ENCODE results near the gene STRN4.
"Not testable (repeated sequence)": the region's sequence is repeated elsewhere in the genome, so short reads cannot be mapped to it uniquely, and the experiment has no call there.

The STRN4 gene

DNA sequence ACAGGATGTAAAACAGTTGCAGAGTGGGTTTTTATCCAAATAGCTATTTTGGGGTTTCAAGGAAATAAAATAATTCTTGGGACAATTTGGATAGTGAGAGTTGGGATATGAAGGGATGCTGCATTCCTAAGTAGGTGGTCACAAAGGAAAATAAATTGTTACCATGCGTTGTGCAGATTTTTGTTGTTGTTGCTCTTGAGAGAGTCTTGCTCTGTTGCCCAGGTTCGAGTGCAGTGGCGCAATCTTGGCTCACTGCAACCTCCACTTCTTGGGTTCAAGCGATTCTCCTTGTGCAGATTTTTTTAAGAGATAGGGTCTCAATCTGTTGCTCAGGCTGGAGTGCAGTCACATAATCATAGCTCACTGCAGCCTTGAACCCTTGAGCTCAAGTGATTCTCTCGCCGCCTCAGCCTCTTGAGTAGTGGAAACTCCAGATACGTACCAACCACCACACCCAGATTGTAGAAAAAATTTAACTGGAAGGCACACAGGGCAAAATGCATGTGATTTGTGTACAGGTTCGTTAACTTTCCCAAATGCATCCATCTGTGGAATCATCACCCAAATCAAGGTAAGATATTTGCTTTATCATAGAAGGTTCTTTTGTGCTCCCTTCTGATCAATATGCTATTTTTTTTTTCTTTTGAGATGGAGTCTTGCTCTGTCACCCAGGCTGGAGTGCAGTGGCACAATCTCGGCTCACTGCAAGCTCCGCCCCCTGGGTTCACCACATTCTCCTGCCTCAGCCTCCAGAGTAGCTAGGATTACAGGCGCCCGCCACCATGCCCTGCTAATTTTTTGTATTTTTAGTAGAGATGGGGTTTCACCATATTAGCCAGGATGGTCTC is 26.1 kb upstream of the STRN4 start:
- DNase-seq (ENCODE audit: low spot score): peak; percentile 76

GRCh38 chr19:46768746-46769145 is 22.5 kb upstream of the STRN4 start:
- not testable (repeated sequence) for DNase-seq (ENCODE audit: low spot score)

GRCh38 chr19:46766569-46767317 is 20.5 kb upstream of the STRN4 start:
- peak; percentile 68 for DNase-seq (ENCODE audit: low spot score)

DNA sequence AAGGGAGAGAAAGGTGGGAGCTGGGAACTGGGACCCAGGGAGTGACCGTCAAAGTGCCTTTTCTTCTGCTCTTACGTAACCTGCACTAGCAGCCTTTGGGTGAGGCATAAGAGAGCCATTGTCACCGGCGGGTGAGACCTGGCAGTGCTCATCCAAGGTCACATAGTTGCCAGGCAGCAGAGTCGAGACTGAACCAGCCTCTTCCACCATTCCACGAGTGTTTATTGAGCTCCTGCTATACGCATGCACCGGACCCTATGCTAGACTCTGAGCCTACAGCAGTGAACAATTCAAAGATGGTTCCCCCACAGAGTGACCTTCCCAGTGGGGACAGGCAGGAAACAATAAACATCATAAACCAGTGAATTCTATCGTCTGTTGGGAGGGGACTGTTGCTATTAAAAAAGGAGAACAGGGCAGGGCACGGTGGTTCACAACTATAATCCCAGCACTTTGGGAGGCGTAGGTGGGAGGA is 18.6 kb upstream of the STRN4 start:
- peak; percentile 82 for DNase-seq (ENCODE audit: low spot score)

DNA sequence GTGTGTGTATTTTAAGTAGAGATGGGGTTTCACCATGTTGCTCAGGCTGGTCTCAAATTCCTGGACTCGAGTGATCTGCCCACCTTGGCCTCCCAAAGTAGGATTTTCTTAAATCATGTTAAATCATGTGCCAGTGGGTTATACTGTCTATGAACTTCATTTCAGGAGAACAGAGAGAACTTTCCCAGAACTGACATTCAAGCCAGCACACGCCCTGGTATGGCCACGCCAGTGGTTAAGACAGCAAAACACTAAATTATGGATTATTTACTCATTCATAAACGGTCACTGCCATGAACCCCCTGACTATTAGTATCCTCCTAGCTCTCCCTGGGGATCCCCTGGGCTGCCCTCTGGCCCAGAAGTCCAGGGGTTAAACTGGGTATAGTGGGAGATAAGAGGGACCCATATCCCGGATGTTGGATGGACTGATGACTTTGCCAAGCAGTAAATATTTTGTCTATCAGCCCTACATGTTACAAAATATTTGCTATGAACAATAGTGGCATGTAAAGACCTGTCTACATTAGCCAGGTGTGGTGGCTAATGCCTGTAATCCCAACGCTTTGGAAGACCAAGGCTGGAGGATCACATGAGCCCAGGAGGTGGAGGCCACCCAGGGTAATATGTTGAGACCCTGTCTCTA is 16.1 kb upstream of the STRN4 start:
- DNase-seq (ENCODE audit: low spot score): no peak

- no peak for DNase-seq (ENCODE audit: low spot score)
These were observed 15.2 kb upstream of the STRN4 start for GRCh38 chr19:46761418-46761831.

- DNase-seq (ENCODE audit: low spot score): not testable (repeated sequence)
These were observed 14.6 kb upstream of the STRN4 start for GRCh38 chr19:46760897-46761296.

GRCh38 chr19:46760363-46760762 is 14.1 kb upstream of the STRN4 start:
- DNase-seq (ENCODE audit: low spot score): no peak

GRCh38 chr19:46759817-46760333 is 13.6 kb upstream of the STRN4 start:
- DNase-seq (ENCODE audit: low spot score): no peak

GRCh38 chr19:46759206-46759605 is 13.0 kb upstream of the STRN4 start:
- no peak for DNase-seq (ENCODE audit: low spot score)

DNA sequence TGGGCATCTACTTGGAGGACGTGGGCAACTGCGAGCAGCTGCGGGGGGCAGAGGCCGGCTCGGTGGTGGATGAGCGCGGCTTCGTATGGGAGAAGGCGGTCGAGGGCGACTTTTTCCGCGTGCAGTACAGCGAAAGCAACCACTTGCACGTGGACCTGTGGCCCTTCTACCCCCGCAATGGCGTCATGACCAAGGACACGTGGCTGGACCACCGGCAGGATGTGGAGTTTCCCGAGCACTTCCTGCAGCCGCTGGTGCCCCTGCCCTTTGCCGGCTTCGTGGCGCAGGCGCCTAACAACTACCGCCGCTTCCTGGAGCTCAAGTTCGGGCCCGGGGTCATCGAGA is 10.3 kb upstream of the STRN4 start:
- no peak for DNase-seq (ENCODE audit: low spot score)

- DNase-seq (ENCODE audit: low spot score): no peak
These were observed 9.7 kb upstream of the STRN4 start for GRCh38 chr19:46755853-46756543.

- DNase-seq (ENCODE audit: low spot score): no peak
These were observed 9.0 kb upstream of the STRN4 start for GRCh38 chr19:46755077-46755852.

DNA sequence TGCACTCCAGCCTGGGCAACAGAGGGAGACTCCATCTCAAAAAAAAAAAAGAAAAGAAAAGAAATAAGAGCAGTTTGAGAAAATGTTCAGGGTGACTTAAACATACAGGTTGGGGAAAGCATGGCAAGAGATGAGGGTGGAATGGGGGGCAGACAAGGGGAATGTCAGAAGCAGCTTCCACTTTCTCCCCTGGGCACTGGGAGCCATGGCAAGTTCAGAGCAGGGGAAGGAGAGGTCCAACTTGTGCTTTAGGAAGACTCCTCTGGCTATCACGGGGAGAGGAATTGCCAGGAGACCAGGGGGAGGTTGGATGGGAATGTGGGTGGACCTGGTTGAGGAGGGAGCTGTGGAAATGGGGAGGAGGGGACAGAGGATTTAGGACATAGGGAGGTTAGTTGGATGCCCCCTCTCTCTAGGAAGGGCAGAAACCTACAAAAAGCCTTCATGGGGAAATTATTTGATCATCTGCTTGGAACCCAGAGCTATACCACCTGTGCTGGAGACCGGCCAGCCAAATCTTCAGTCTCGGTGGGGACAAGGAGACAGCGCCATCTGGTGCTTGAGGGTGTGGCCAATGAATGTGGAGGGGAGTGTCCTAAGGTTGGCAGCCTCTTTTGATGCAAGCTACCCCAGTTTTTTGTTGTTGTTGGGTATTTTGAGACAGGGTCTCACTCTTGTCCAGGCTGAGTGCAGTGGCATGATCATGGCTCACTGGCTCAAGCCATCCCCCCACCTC is 7.3 kb upstream of the STRN4 start:
- DNase-seq (ENCODE audit: low spot score): peak; percentile 60

GRCh38 chr19:46748325-46749109 is 2.3 kb upstream of the STRN4 start:
- DNase-seq (ENCODE audit: low spot score): peak; percentile 63

DNA sequence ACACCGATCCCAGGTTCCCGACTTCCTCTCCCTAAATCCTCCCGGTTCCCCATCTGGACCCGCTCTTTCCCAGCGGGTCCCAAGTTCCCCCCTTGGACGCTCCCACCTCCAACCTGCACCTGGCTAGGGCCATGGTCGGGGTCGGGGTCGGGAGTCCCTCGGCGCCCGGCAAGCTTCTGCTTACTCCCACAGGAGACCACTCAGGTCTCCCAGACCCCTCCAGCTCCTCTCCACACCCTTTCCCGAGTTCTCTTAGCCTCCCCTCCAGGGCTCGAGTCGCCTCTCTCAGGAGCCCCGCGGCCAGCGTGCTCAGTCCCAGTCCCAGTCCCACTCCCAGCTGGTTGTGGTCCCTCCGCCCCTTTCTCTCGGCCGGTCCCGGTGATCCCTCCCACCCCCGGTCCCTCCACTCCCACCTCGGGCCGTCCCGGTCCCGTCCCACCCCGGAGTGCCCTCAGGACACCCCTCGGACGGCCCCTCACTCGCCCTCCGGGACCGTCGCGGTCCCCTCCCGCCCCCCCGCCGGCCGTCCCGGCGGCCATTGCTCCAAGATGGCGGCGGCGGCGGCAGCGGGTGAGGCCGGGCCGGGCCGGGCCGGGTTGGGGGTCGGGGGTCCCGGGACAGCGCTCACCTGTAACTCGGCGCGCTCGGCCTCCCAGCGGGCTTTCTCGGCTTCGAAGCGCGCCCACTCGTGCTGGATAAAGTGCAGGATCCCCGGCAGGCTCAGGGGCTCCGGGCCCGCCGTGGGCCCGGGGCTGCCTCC is 549 bp downstream of the STRN4 start, which contains the start of gene FKRP:
TSS of gene FKRP (plus strand) at position 537 of the 760 bp plus-strand sequence. CDS start 9,394 bp downstream, outside the sequence.
- no peak for DNase-seq (ENCODE audit: low spot score)

DNA sequence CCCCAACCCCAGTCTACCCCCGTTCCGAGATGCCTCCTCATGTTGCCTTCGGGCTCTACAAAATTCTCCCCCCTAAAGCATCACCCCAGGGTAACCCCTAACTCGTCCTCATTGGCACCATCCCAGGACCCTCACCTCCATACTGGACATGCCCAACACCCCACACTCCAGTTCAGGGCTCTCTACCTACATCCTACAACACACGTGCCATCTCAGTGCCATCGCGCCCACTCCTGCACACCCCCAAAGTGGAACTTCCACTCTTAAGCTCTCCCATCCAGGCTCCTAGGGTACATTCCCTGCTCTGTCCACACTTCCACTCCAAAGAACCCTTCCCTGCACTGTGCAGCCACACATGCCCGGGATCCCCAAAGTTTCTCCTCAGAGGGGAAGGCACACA is 1.2 kb downstream of the STRN4 start:
- no peak for DNase-seq (ENCODE audit: low spot score)

- DNase-seq (ENCODE audit: low spot score): no peak
These were observed 2.1 kb downstream of the STRN4 start for GRCh38 chr19:46744005-46744691.
